BLaER1 (cell line): Measurements from ENCODE around the gene PHYH.
"Not testable (repeated sequence)": the region's sequence is repeated elsewhere in the genome, so short reads cannot be mapped to it uniquely, and the experiment has no call there.

ENCODE experiments used
- H3K27ac ChIP-seq: shearing (Covaris generic); formaldehyde crosslinking; 2 replicates; pipeline ENCODE4 v1.8.1; 2022
- H3K27me3 ChIP-seq: shearing (Covaris generic); formaldehyde crosslinking; 2 replicates; pipeline ENCODE4 v1.8.1; 2022
- H3K36me3 ChIP-seq: shearing (Covaris generic); formaldehyde crosslinking; 2 replicates; pipeline ENCODE4 v1.8.1; 2022
- H3K4me1 ChIP-seq: shearing (Covaris generic); formaldehyde crosslinking; 2 replicates; pipeline ENCODE4 v1.8.1; 2022
- H3K4me2 ChIP-seq: shearing (Covaris generic); formaldehyde crosslinking; 2 replicates; pipeline ENCODE4 v1.8.1; 2022
- H3K4me3 ChIP-seq: shearing (Covaris generic); formaldehyde crosslinking; 2 replicates; pipeline ENCODE4 v1.8.1; 2022
- H3K9ac ChIP-seq: shearing (Covaris generic); formaldehyde crosslinking; 2 replicates; pipeline ENCODE4 v1.8.1; 2022
- H3K9me3 ChIP-seq: shearing (Covaris generic); formaldehyde crosslinking; 2 replicates; pipeline ENCODE4 v1.8.1; 2022
- H4K20me1 ChIP-seq: shearing (Covaris generic); formaldehyde crosslinking; 2 replicates; pipeline ENCODE4 v1.8.1; 2022
- Cebpa-rat ChIP-seq: shearing (Covaris generic); IDR thresholded peaks from 2 replicates; pipeline ENCODE4 v1.8.1; 2022

Gene PHYH

GRCh38 chr10:13308096-13308495, 8.2 kb upstream of the PHYH start:
- Histone ChIP-seq H3K4me1 (no peaks in the 10 kb centered on the region), H3K27ac (no peak overlapping the region), H3K36me3 (no peaks in the 10 kb centered on the region), H3K9me3 (no peaks in the 10 kb centered on the region), H3K9ac (no peak overlapping the region), H3K4me3 (no peak overlapping the region), H3K27me3 (no peaks in the 10 kb centered on the region), H3K4me2 (no peak overlapping the region), H4K20me1 (no peaks in the 10 kb centered on the region)
- TF ChIP-seq Cebpa-rat: no peak

DNA sequence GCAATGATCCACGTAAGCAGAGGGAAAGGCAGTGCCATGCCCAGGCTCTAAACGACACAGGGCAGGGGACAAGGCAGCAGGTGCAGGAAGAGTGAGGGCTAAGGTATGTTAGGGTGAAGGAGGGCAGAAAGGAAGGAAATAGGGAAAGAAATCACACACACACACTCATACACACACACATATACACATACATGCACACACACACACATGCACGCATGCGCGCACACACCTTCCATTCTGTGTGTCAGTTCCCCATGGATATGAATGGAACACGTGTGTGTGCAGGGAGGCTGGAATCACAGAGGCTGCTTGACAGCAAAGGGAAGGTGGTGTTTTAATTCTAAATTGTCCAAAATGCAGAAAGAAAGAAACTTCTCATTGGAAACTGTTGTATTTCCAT, 6.2 kb upstream of the PHYH start:
- no peaks in the 10 kb centered on the region for H4K20me1 ChIP-seq

GRCh38 chr10:13302821-13303555, 3.1 kb upstream of the PHYH start:
- H3K27me3 ChIP-seq: no peaks in the 10 kb centered on the region
- H3K9me3 ChIP-seq: no peaks in the 10 kb centered on the region
- peaks cover 37% of the 10 kb centered on the region for H3K4me1 ChIP-seq
- no peak overlapping the region; the same call in 1 of the 2 replicates for H3K27ac ChIP-seq
- H4K20me1 ChIP-seq: no peaks in the 10 kb centered on the region
- no peaks in the 10 kb centered on the region for H3K36me3 ChIP-seq
- H3K4me2 ChIP-seq: peak overlapping the region; percentile 98
- H3K4me3 ChIP-seq: peak overlapping the region; percentile 72
- peak overlapping the region; percentile 84; the same call in 1 of the 2 replicates for H3K9ac ChIP-seq
- no peak for TF ChIP-seq Cebpa-rat

More for the DNA sequence above, 6.2 kb upstream of the PHYH start:
- no peaks in the 10 kb centered on the region for H3K36me3 ChIP-seq
- H3K27me3 ChIP-seq: no peaks in the 10 kb centered on the region
- TF ChIP-seq Cebpa-rat: no peak
- H3K4me1 ChIP-seq: peaks cover 14% of the 10 kb centered on the region
- H3K4me2 ChIP-seq: no peak overlapping the region
- H3K27ac ChIP-seq: no peak overlapping the region
- H3K4me3 ChIP-seq: no peak overlapping the region
- no peak overlapping the region for H3K9ac ChIP-seq
- no peaks in the 10 kb centered on the region for H3K9me3 ChIP-seq

DNA sequence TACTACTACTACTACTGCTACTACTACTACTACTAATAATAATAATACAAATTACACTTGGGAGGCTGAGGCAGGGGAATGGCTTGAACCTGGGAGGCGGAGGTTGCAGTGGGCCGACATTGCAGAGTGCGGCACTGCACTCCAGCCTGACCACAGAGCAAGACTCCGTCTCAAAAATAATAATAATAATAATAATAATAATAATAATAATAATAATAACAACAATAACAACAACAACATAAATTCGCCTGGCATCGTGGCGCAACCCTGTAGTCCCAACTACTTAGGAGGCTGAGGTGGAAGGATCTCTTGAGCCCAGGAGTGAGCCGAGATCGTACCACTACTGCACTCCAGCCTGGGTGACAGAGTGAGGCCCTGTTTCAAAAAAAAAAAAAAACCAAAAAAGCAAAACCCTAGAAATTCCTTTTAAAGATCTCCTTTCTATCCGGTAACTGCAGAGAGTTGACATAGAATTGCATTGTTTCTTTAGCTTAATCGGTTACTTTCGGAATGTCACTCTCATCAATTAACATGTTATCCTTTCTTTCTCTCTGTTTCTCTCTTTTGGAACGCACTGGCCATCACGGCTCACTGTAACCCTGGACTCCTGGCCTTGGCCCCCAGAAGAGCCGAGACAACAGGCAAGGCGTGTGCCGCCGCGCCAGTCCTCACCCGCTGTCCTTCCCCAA, 972 bp downstream of the PHYH start:
- Histone ChIP-seq H3K9ac (peak overlapping the region; percentile 86), H3K27ac (peak overlapping the region; percentile 90), H3K4me2 (peak overlapping the region; percentile 98)

DNA sequence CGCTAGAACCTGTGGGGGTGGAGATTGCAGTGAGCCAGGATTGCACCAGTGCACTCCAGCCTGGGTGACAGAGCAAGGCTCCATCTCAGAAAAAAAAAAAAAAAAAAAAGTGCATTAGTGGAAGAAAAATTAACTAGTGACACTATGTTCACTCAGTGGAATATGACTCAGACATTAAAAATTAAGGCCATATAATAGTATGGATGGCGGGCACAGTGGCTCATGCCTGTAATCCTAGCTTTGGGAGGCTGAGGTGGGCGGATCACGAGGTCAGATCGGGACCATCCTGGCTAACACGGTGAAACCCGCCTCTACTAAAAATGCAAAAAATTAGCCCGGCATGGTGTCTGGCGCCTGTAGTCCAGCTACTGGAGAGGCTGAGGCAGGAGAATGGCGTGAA, 3.4 kb downstream of the PHYH start:
- TF ChIP-seq Cebpa-rat: no peak
- no peaks in the 10 kb centered on the region for H3K9me3 ChIP-seq
- H3K27ac ChIP-seq: no peak overlapping the region
- H3K36me3 ChIP-seq: peaks cover 34% of the 10 kb centered on the region
- H3K9ac ChIP-seq: no peak overlapping the region
- H3K4me3 ChIP-seq: no peak overlapping the region
- H3K27me3 ChIP-seq: no peaks in the 10 kb centered on the region
- no peak overlapping the region for H3K4me2 ChIP-seq
- H4K20me1 ChIP-seq: no peaks in the 10 kb centered on the region
- peaks cover 28% of the 10 kb centered on the region for H3K4me1 ChIP-seq

More for the DNA sequence above, 972 bp downstream of the PHYH start:
- no peak for TF ChIP-seq Cebpa-rat
- Histone ChIP-seq H3K27me3 (no peaks in the 10 kb centered on the region), H3K9me3 (no peaks in the 10 kb centered on the region), H4K20me1 (no peaks in the 10 kb centered on the region), H3K4me1 (peaks cover 37% of the 10 kb centered on the region), H3K4me3 (peak overlapping the region; percentile 80), H3K36me3 (peaks cover 15% of the 10 kb centered on the region)

DNA sequence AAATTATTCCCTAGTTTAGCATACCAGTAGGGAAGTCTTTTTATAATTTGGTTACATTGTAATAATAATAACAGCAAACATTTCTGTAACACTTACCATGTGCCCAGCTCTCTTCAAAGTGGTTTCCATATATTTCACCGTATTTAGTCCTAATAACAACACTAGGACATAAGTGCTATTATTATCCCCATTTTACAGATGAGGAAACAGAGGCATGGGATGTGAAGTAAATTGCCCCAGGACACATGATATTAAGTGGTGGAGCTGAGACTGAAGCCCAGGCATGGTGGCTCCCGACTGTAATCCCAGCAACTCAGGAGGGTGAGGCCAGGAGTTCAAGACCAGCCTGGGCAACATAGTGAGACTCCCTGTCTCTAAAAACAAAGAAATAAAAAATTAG, 5.1 kb downstream of the PHYH start:
- H3K27ac ChIP-seq: no peak overlapping the region
- H3K36me3 ChIP-seq: peaks cover 42% of the 10 kb centered on the region
- no peak for TF ChIP-seq Cebpa-rat
- no peaks in the 10 kb centered on the region for H3K9me3 ChIP-seq
- H3K9ac ChIP-seq: no peak overlapping the region
- H3K4me1 ChIP-seq: peaks cover 19% of the 10 kb centered on the region
- H3K4me3 ChIP-seq: no peak overlapping the region
- H3K27me3 ChIP-seq: no peaks in the 10 kb centered on the region
- H3K4me2 ChIP-seq: no peak overlapping the region
- H4K20me1 ChIP-seq: no peaks in the 10 kb centered on the region

DNA sequence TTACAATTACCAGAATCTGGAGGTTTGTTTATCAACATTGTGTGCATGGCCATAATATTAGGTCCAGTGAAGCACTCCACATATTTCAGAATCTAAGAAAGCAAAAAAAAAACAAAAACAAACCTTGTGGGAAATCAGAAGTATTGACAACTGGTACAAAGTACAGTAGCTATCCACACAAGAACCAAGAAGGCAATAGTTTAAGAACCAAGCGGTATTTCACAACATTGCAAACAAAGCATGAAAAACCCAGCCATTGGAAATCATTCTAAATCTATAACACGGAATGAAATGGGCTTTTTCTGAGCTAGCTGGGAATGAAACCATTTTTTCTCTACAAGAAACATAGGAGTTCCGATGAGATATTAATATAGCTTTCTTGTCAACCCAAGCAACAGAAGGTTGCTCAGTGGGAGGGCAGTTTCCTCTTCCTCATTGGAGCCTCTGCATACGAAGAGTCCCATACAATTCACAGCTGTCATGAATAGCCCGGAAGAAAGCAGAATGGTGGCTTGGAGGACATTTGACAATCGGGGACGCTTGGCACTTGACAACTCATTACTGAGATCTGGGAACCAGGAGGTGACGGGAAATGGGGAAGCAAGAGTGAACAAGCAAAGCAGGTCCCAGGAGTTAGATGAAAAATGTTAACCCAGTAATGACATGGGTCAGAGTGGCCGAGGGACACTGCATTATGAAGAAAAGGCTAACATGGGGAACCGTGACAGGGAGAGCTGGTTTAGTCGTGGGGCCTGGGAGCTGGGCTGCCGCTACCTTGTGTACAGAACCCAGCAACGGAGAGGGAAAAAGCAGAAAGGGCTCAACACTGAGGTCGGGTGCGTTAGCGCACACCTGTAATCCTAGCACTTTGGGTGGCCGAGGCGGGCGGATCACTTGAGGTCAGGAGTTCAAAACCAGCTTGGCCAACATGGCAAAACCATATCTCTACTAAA, 7.8 kb downstream of the PHYH start:
- Histone ChIP-seq H3K27me3 (no peaks in the 10 kb centered on the region), H3K4me2 (no peak overlapping the region), H3K9ac (no peak overlapping the region), H3K36me3 (peaks cover 42% of the 10 kb centered on the region), H3K4me3 (no peak overlapping the region), H3K9me3 (no peaks in the 10 kb centered on the region), H3K27ac (no peak overlapping the region), H3K4me1 (peaks cover 22% of the 10 kb centered on the region), H4K20me1 (no peaks in the 10 kb centered on the region)
- no peak for TF ChIP-seq Cebpa-rat

DNA sequence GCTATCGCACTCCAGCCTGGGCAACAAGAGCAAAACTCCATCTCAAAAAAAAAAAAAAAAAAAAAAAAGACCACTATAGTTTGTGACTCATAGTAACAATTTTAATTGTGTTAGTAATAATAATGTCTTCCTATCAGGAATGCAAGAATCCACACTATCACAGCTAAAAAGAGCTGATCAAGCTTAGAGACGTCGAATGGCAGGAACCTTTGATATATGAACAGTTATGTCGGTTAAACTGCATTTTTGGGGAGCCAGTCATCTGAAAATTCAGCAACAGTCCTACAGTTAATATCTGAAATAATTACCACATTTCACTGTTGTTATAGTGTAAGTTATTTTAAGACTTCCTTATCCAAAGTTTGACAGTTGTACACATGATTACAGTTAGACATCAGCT, 8.8 kb downstream of the PHYH start:
- no peaks in the 10 kb centered on the region for H3K27me3 ChIP-seq
- H3K4me3 ChIP-seq: no peak overlapping the region
- peaks cover 46% of the 10 kb centered on the region for H3K36me3 ChIP-seq
- H3K4me1 ChIP-seq: peaks cover 22% of the 10 kb centered on the region
- no peak overlapping the region for H3K9ac ChIP-seq
- H3K27ac ChIP-seq: no peak overlapping the region
- no peaks in the 10 kb centered on the region for H4K20me1 ChIP-seq
- no peaks in the 10 kb centered on the region for H3K9me3 ChIP-seq
- H3K4me2 ChIP-seq: no peak overlapping the region; the same call in 1 of the 2 replicates
- TF ChIP-seq Cebpa-rat: no peak

DNA sequence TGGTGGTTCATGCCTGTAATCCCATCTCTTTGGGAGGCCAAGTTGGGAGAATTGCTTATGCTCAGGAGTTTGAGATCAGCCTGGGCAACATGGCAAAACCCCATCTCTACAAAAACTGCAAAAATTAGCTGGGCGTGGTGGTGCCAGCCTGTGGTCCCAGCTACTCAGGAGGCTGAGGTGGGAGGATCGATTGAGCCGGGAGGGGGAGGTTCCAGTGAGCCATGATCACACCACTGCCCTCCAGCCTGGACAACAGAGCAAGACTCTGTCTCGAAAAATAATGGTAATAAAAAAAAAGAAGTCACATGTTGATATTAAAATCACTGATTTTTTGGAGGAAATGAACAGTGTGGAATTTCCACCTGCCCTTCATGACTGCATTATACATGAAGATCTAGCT, 15.8 kb downstream of the PHYH start:
- Histone ChIP-seq H3K4me3 (no peak overlapping the region), H3K9ac (no peak overlapping the region), H3K36me3 (peaks cover 46% of the 10 kb centered on the region), H4K20me1 (no peaks in the 10 kb centered on the region), H3K4me1 (peaks cover 26% of the 10 kb centered on the region), H3K9me3 (no peaks in the 10 kb centered on the region), H3K27me3 (no peaks in the 10 kb centered on the region), H3K4me2 (0 out of 2 replicates have a peak overlapping the region, but pooled peaks have one; percentile 16), H3K27ac (no peak overlapping the region)
- no peak for TF ChIP-seq Cebpa-rat

DNA sequence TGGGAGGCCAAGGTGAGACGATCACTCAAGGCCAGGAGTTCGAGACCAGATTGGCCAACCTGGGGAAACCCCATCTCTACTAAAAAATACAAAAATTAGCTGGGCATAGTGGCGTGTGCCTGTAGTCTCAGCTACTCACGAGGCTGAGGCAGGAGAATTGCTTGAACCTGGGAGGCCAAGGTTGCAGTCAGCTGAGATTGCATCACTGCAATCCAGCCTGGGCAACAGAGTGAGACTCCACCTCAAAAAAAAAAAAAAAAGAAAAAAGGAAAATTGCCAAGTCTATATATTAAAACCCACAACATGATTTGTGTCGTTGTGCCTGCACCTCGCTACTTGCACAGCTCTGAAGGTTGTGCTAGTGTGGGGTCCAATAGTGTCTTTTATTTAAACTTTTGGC, 17.5 kb downstream of the PHYH start:
- Histone ChIP-seq H3K4me1 (peaks cover 11% of the 10 kb centered on the region), H3K36me3 (peaks cover 53% of the 10 kb centered on the region)
- not testable (repeated sequence) for H3K4me3 ChIP-seq, H3K9me3 ChIP-seq, H3K9ac ChIP-seq, H3K27me3 ChIP-seq, H3K27ac ChIP-seq, H3K4me2 ChIP-seq, H4K20me1 ChIP-seq
